HepG2 (cell line): ENCODE results near the gene NMRAL1. TPM values are rescaled to one million over a fixed set of nuclear protein-coding genes. Genes with fewer than 3 reads are reported as not detected.

Source experiments
- ERF ChIP-seq: IDR thresholded peaks from 2 replicates; pipeline ENCODE4 v1.6.1; 2018; ENCODE audit warnings: missing biosample characterization, missing genetic modification reagents
- GABPA ChIP-seq, 2 experiments: IDR thresholded peaks; 2 replicates each; pipeline ENCODE4 v1.6.1; 2011 to 2016; ENCODE audit warnings: low read depth in 2 of 2, low read length in 1 of 2, missing biosample characterization in 1 of 2, missing genetic modification characterization in 1 of 2
- HDAC2 ChIP-seq: sonication (generic); formaldehyde crosslinking; IDR thresholded peaks from 2 replicates; pipeline ENCODE4 v1.4.0; 2020; ENCODE audit warnings: missing genetic modification reagents
- JUNB ChIP-seq: sonication (generic); formaldehyde crosslinking; IDR thresholded peaks from 2 replicates; pipeline ENCODE4 v1.8.0; 2022; ENCODE audit warnings: missing genetic modification reagents, mild to moderate bottlenecking, borderline replicate concordance
- KLF11 ChIP-seq: IDR thresholded peaks from 2 replicates; pipeline ENCODE4 v1.6.1; 2016; ENCODE audit warnings: missing compliant biosample characterization
- MEIS1 ChIP-seq: sonication (generic); formaldehyde crosslinking; IDR thresholded peaks from 2 replicates; pipeline ENCODE4 v1.9.0; 2021; ENCODE audit warnings: mild to moderate bottlenecking, missing genetic modification reagents, moderate library complexity, borderline replicate concordance
- SOX5 ChIP-seq: IDR thresholded peaks from 2 replicates; pipeline ENCODE4 v1.6.1; 2016; ENCODE audit warnings: borderline replicate concordance
- ZNF446 ChIP-seq: sonication (generic); formaldehyde crosslinking; IDR thresholded peaks from 2 replicates; pipeline ENCODE4 v1.5.0; 2020; ENCODE audit warnings: mild to moderate bottlenecking, missing genetic modification reagents
- ZNF709 ChIP-seq: sonication (generic); formaldehyde crosslinking; IDR thresholded peaks from 2 replicates; pipeline ENCODE4 v1.5.0; 2020; ENCODE audit warnings: mild to moderate bottlenecking, missing genetic modification reagents
- polyA plus RNA-seq, 8 experiments: library from polyadenylated mRNA; depleted of rRNA in 3 of 8; stranded (reverse) in 7 of 8; unstranded in 1 of 8; fragments of >200 nt; fragmentation: Illumina TruSeq in 4 of 8; extraction: Trizol in 4 of 8; gene quantifications; 2 replicates each; pipeline versions ENCODE4 v1.2.1 to v1.2.3, GENCODE V29; 2011 to 2016; ENCODE audit warnings: low read depth in 4 of 8, missing spikeins in 1 of 8, mixed read lengths in 1 of 8; ENCODE audit not compliant: insufficient read depth in 1 of 8
- total RNA-seq, 5 experiments: library from RNA; depleted of rRNA; stranded (reverse); fragments of >200 nt; fragmentation: Illumina TruSeq; extraction: Trizol; gene quantifications; 2 replicates each; pipeline ENCODE4 v1.2.3, GENCODE V29; 2016; ENCODE audit warnings: low read depth in 1 of 5
- TF ChIP-seq, protein P1 (sequence below), 2 experiments: fragments of 450-650 bp in 1 of 2; sonication (generic) in 1 of 2; formaldehyde crosslinking in 1 of 2; IDR thresholded peaks; 2 replicates each; pipeline versions ENCODE4 v1.6.1 to v1.8.0; 2016 to 2022; ENCODE audit warnings: antibody characterized with exemption in 1 of 2, mild to moderate bottlenecking in 1 of 2, missing genetic modification reagents in 1 of 2
- TF ChIP-seq, protein P2 (sequence below): sonication (generic); formaldehyde crosslinking; IDR thresholded peaks from 2 replicates; pipeline ENCODE4 v1.5.0; 2020; ENCODE audit warnings: mild to moderate bottlenecking, missing genetic modification reagents, borderline replicate concordance
- TF ChIP-seq, protein P3 (sequence below): sonication (generic); formaldehyde crosslinking; IDR thresholded peaks from 2 replicates; pipeline ENCODE4 v1.4.0; 2020; ENCODE audit warnings: missing genetic modification reagents

The NMRAL1 gene
- total and polyA plus RNA-seq, 2 of the 13 experiments (the other 11 are each of a cell fraction or from before 2014, with no cell fraction given): 30.8 to 33.1 TPM

DNA sequence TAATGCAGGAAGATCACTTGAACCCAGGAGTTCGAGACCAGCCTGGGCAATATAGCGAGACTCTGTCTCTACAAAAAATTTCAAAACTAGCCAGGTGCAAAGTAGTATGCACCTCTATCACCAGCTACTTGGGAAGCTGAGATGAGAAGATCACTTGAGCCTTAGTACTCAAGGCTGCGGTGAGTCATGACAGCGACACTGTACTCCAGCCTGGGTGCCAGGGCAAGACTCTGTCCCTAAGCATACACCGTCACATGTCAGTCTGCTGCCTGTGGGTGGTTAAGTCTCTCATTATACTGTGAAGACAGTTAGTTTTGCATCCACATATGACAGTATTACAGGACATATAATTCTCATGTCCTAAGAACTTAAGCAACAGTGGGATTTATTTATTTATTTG lies 21.8 kb downstream of the NMRAL1 start (continued):
- TF ChIP-seq KLF11 (CRISPR knock-in tag): no peak
- no peak for TF ChIP-seq MEIS1 (CRISPR knock-in tag)
- TF ChIP-seq, protein P1, sequence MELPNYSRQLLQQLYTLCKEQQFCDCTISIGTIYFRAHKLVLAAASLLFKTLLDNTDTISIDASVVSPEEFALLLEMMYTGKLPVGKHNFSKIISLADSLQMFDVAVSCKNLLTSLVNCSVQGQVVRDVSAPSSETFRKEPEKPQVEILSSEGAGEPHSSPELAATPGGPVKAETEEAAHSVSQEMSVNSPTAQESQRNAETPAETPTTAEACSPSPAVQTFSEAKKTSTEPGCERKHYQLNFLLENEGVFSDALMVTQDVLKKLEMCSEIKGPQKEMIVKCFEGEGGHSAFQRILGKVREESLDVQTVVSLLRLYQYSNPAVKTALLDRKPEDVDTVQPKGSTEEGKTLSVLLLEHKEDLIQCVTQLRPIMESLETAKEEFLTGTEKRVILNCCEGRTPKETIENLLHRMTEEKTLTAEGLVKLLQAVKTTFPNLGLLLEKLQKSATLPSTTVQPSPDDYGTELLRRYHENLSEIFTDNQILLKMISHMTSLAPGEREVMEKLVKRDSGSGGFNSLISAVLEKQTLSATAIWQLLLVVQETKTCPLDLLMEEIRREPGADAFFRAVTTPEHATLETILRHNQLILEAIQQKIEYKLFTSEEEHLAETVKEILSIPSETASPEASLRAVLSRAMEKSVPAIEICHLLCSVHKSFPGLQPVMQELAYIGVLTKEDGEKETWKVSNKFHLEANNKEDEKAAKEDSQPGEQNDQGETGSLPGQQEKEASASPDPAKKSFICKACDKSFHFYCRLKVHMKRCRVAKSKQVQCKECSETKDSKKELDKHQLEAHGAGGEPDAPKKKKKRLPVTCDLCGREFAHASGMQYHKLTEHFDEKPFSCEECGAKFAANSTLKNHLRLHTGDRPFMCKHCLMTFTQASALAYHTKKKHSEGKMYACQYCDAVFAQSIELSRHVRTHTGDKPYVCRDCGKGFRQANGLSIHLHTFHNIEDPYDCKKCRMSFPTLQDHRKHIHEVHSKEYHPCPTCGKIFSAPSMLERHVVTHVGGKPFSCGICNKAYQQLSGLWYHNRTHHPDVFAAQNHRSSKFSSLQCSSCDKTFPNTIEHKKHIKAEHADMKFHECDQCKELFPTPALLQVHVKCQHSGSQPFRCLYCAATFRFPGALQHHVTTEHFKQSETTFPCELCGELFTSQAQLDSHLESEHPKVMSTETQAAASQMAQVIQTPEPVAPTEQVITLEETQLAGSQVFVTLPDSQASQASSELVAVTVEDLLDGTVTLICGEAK (IDR thresholded peaks at IDR 0.05): no peak
- TF ChIP-seq, protein P1 (CRISPR knock-in tag; IDR thresholded peaks at IDR 0.05): no peak
- TF ChIP-seq ZNF446 (CRISPR knock-in tag): no peak
- no peak for TF ChIP-seq ERF
- TF ChIP-seq HDAC2 (CRISPR knock-in tag): no peak
- TF ChIP-seq, protein P2, sequence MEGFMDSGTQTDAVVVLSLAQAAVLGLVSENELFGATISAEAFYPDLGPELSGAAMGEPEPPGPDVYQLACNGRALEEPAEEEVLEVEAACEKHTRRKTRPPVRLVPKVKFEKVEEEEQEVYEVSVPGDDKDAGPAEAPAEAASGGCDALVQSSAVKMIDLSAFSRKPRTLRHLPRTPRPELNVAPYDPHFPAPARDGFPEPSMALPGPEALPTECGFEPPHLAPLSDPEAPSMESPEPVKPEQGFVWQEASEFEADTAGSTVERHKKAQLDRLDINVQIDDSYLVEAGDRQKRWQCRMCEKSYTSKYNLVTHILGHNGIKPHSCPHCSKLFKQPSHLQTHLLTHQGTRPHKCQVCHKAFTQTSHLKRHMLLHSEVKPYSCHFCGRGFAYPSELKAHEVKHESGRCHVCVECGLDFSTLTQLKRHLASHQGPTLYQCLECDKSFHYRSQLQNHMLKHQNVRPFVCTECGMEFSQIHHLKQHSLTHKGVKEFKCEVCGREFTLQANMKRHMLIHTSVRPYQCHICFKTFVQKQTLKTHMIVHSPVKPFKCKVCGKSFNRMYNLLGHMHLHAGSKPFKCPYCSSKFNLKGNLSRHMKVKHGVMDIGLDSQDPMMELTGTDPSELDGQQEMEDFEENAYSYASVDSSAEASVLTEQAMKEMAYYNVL: no peak
- TF ChIP-seq ZNF709: no peak
- TF ChIP-seq SOX5 (CRISPR knock-in tag): no peak
- TF ChIP-seq, protein P3, sequence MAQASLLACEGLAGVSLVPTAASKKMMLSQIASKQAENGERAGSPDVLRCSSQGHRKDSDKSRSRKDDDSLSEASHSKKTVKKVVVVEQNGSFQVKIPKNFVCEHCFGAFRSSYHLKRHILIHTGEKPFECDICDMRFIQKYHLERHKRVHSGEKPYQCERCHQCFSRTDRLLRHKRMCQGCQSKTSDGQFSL (CRISPR knock-in tag): no peak
- no peak for TF ChIP-seq JUNB (CRISPR knock-in tag)
- TF ChIP-seq GABPA (IDR thresholded peaks at IDR 0.05; ENCODE audit: low read depth, low read length): no peak
- TF ChIP-seq GABPA (CRISPR knock-in tag; IDR thresholded peaks at IDR 0.05; ENCODE audit: low read depth): no peak
